Stimulated activated naive B cell treated with anti-CD40 and anti-IgM and Interleukin-4, amounts not matched to agents 10 μg/mL and 1 μg/mL and 100 μg/mL, for 72 hours (primary cell): ENCODE data around the gene LIN52.
A peak's percentile ranks its signal among the peaks of the same experiment; 100 is the strongest.

Source experiments
- ATAC-seq, 2 donors: fragments of 150-1000 bp; cut with Tn5 transposase; replicated peaks; 2 replicates each; pipeline ENCODE4 v1.10.0; 2021; ENCODE audit warnings: moderate library complexity in 1 of 2
- DNase-seq: peaks from one replicate; pipeline ENCODE4 v3.0.0; 2021
- H3K27ac Mint-ChIP-seq: one replicate; pipeline ENCODE4 v1.8.0; 2022; ENCODE audit warnings: mild to moderate bottlenecking, mixed read lengths
- H3K27me3 Mint-ChIP-seq, 2 donors: one replicate each; pipeline ENCODE4 v1.8.0; 2022; ENCODE audit warnings: mixed read lengths in 2 of 2
- H3K36me3 Mint-ChIP-seq, 2 donors: one replicate each; pipeline ENCODE4 v1.8.0; 2022; ENCODE audit warnings: mixed read lengths in 2 of 2, mild to moderate bottlenecking in 1 of 2
- H3K4me1 Mint-ChIP-seq, 2 donors: one replicate each; pipeline ENCODE4 v1.8.0; 2022; ENCODE audit warnings: mixed read lengths in 2 of 2, mild to moderate bottlenecking in 1 of 2
- H3K4me3 Mint-ChIP-seq, 2 donors: one replicate each; pipeline ENCODE4 v1.8.0; 2022; ENCODE audit warnings: mild to moderate bottlenecking in 2 of 2, mixed read lengths in 2 of 2, moderate library complexity in 1 of 2
- H3K9me3 Mint-ChIP-seq, 2 donors: one replicate each; pipeline ENCODE4 v1.8.0; 2022; ENCODE audit warnings: mixed read lengths in 2 of 2, mild to moderate bottlenecking in 1 of 2

LIN52 gene

DNA sequence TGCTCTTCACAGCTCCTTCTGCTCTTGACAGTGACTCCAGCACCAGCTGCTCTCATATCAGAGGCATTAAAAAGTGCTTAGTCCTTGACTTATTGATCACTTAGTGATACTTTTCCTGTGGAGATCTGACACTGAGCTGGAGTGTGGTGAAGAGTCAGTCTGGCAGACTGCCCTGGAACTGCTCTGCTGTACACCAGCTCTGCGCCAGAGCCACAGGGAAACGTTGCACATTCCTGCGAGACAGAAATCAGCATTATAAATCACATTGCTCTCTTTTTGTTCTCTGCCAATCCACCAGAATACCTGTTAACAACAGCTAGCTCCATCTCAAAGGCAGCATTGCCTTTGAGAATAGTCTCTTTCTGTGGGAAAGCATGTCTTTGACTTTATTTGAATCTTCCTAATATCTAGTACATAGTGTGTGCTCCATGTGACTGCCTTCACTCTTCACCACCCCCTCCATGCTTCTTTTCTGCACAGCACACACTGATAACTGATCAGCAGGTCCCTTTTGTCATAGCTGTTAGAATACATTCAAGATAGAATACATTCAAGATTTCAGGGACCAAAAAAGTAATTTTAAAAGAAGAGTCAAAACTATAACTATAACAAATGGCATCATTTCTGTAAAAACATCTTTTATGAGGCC, 106.3 kb downstream of the LIN52 start:
- Mint-ChIP-seq H3K4me1 (no peaks in the 10 kb centered on the region), H3K36me3 (peaks cover 3 to 7% of the 10 kb centered on the region in 2 donors), H3K4me3 (no peak overlapping the region)

DNA sequence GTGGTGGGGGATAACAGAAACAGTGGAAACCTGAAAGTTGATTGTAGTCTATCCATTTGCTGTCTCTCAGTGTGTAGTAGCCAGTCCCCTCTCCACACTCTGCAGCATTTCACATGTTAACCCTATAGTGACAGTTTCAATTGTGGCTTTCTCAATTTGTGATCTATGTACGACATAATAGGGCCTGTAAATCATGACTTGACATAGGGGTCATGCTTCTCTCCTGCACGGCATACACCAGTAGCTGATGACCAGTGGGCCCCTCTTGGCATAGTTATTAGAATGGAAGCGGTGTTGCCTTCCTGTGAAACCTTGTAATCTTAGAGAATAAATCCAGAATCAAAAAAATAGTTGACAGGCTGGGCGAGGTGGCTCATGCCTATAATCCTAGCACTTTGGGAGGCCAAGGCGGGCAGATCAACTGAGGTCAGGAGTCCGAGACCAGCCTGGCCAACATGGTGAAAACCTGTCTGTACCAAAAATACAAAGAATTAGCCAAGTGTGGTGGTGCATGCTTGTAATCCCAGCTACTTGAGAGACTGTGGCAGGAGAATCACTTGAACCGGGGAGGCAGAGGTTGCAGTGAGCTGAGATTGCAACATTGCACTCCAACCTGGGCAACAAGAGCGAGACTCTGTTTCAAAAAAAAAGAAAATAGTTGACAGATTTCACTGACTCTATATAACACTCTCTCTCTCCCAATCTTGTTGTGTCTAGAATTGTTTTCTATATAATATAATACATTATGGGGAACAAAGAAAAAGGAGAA, 109.9 kb downstream of the LIN52 start:
- H3K36me3 Mint-ChIP-seq = peaks cover 14 to 18% of the 10 kb centered on the region in 2 donors
- H3K4me1 Mint-ChIP-seq = no peaks in the 10 kb centered on the region
- H3K27me3 Mint-ChIP-seq = no peaks in the 10 kb centered on the region
- DNase-seq = no peak
- H3K27ac Mint-ChIP-seq = no peak overlapping the region
- H3K9me3 Mint-ChIP-seq = no peaks in the 10 kb centered on the region
- no peak overlapping the region for H3K4me3 Mint-ChIP-seq
- ATAC-seq = no peak

More for the DNA sequence above, 106.3 kb downstream of the LIN52 start:
- DNase-seq = no peak
- H3K27ac Mint-ChIP-seq = no peak overlapping the region
- H3K9me3 Mint-ChIP-seq = no peaks in the 10 kb centered on the region
- ATAC-seq = no peak
- no peaks in the 10 kb centered on the region for H3K27me3 Mint-ChIP-seq

DNA sequence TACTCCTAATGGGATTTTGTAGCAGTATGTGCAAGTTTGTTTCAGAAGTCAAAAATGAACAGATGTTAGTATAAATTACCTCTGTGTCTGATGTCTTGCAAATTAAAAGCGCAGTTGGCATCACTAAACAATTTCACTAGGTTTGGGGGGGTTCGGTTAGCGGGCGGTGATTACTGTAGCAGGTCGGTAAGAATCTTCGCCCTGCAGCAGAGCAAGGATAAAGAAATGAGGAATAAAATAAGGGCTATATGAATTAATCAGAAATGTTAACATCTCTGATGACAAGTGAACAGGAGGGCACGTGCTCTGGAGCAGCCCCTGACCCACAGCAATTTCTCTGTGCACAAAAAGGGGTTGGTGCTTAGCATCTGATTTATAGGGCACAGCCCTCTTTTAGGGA, 110.9 kb downstream of the LIN52 start:
- H3K9me3 Mint-ChIP-seq = no peaks in the 10 kb centered on the region
- no peak overlapping the region for H3K4me3 Mint-ChIP-seq
- no peaks in the 10 kb centered on the region for H3K27me3 Mint-ChIP-seq
- no peak overlapping the region for H3K27ac Mint-ChIP-seq
- no peaks in the 10 kb centered on the region for H3K4me1 Mint-ChIP-seq
- DNase-seq = no peak
- ATAC-seq = no peak
- peaks cover 13 to 18% of the 10 kb centered on the region in 2 donors for H3K36me3 Mint-ChIP-seq

DNA sequence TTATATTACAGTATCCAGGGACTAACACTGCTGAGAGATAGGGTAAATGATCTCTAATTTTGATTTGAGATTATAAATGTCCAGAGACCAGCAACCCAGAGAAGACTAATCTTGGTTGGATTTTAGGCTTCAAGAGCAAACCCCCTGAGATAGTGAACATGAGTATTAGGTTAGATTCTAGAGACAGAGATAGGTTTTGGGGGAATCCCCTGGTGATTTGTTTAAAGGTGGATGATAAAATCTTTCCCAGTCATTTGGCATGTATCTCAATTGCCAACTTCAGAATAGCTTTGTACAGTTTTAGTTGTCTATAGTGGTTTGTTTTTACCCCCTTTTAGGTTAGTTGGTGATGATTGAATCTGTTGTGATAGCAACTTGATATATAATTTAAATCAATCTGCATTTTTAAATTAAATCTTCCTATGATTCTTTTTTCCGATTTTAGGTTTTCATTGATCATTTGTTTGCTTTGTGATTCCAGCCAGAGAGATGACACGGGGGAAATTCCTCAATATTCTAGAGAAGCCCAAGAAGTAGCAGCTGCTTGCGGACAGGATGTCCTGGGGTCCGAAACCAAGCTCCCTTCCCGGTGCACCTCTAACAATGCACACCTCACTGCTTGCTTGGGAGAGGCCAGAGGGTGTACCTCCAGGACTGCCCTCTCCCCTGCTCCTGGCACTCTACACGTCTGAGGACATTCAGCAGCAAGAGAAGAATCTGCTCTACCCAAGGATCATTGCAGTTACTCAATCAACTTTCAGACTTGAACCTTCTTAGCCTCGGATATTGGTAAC, 113.9 kb downstream of the LIN52 start:
- no peak overlapping the region for H3K27ac Mint-ChIP-seq
- no peaks in the 10 kb centered on the region for H3K9me3 Mint-ChIP-seq
- H3K27me3 Mint-ChIP-seq = no peaks in the 10 kb centered on the region
- ATAC-seq = no peak
- peaks cover 0 to 5% of the 10 kb centered on the region in 2 donors for H3K4me1 Mint-ChIP-seq
- DNase-seq = no peak
- peaks cover 16 to 27% of the 10 kb centered on the region in 2 donors for H3K36me3 Mint-ChIP-seq
- no peak overlapping the region for H3K4me3 Mint-ChIP-seq

DNA sequence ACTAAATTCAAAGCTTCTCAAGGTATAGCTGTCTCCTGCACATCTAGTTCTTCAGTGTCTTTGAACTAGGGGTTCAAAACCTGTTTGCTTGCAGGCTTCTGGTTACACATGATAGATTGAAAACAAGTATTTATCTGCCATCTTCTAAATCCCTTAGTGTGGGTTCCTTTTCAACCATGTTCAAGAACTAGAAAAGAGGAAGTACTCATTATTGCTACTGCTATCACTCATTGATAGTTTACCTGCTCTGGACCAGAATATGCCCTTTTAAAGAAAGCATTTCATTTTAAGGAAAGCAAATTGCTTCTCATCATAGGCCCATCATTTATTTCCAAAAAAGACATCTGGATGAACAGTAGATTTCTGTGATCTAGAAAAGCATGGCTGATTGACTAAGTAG, 117.4 kb downstream of the LIN52 start:
- H3K4me3 Mint-ChIP-seq = no peak overlapping the region
- H3K27me3 Mint-ChIP-seq = no peaks in the 10 kb centered on the region
- no peaks in the 10 kb centered on the region for H3K9me3 Mint-ChIP-seq
- peaks cover 0 to 5% of the 10 kb centered on the region in 2 donors for H3K4me1 Mint-ChIP-seq
- H3K36me3 Mint-ChIP-seq = peaks cover 13 to 33% of the 10 kb centered on the region in 2 donors
- no peak for DNase-seq
- H3K27ac Mint-ChIP-seq = no peak overlapping the region
- peak; percentile 69 to 80 for ATAC-seq

DNA sequence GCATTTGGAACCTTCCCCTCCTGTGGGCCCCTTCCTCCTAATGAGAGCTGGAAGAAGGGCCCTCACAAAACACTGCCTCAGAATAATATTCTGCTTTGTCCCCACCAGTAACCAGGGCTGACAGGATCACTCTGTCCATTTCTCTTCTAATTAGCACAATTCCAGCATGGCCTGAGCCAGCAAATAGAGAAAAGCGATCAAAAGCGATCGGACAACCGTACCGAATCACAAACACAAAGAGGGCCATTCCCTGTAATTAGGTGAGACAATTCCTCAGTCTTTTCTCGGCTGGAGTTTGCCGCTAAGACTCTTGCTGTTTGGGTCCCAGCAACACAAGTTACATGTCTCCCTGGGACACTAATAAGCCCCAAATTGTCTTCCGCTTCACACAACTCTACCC, 118.9 kb downstream of the LIN52 start:
- Mint-ChIP-seq H3K4me1 (peaks cover 0 to 5% of the 10 kb centered on the region in 2 donors), H3K9me3 (no peaks in the 10 kb centered on the region), H3K4me3 (no peak overlapping the region), H3K27me3 (peaks cover 0 to 1% of the 10 kb centered on the region in 2 donors), H3K36me3 (peaks cover 12 to 30% of the 10 kb centered on the region in 2 donors), H3K27ac (no peak overlapping the region)
- no peak for ATAC-seq
- DNase-seq = no peak

DNA sequence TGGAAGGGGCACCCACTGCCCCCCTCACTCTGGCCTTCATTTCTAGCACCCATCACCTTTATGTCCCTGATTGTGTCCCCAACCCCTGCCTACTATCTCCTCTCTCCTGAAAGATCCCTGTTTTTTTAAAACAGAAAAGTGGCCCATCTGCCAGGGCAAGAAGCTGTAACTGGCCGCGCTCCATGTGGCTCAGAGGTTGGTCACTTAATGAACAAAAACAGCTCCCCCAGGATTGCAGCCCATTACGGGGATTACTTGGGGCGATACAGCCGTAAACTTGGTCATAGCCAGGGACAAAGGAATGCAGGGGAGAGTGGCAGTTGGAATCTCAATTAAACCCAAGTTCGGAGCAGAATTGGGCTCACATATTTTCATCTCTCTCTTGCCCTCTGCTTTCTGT, 119.7 kb downstream of the LIN52 start:
- Mint-ChIP-seq H3K27ac (no peak overlapping the region), H3K4me3 (no peak overlapping the region), H3K4me1 (peaks cover 0 to 5% of the 10 kb centered on the region in 2 donors), H3K36me3 (peaks cover 6 to 22% of the 10 kb centered on the region in 2 donors), H3K27me3 (peaks cover 0 to 8% of the 10 kb centered on the region in 2 donors), H3K9me3 (no peaks in the 10 kb centered on the region)
- no peak for ATAC-seq
- no peak for DNase-seq

DNA sequence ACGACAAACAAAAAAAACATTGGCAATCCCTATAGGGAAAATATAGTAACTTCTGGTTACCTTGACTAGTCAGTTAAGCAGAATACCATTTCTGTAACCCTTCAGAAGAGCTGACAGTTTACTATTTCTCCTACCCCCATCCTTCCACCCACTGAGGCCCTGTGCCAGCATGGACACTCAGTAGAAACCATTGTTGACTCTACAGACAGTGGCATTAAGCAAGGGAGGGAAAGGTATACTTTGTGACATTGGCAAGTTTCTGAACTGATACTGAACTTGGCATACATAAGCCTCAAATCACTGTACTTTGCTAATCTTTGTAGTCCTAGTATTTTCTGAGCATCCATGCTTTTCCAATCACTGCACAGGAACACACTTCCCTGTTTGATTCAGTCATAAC, 121.1 kb downstream of the LIN52 start:
- peaks cover 0 to 5% of the 10 kb centered on the region in 2 donors for H3K4me1 Mint-ChIP-seq
- no peaks in the 10 kb centered on the region for H3K9me3 Mint-ChIP-seq
- ATAC-seq (no peak), DNase-seq (no peak)
- no peak overlapping the region for H3K4me3 Mint-ChIP-seq
- peaks cover 0 to 8% of the 10 kb centered on the region in 2 donors for H3K27me3 Mint-ChIP-seq
- H3K36me3 Mint-ChIP-seq = peaks cover 2 to 22% of the 10 kb centered on the region in 2 donors
- H3K27ac Mint-ChIP-seq = no peak overlapping the region

DNA sequence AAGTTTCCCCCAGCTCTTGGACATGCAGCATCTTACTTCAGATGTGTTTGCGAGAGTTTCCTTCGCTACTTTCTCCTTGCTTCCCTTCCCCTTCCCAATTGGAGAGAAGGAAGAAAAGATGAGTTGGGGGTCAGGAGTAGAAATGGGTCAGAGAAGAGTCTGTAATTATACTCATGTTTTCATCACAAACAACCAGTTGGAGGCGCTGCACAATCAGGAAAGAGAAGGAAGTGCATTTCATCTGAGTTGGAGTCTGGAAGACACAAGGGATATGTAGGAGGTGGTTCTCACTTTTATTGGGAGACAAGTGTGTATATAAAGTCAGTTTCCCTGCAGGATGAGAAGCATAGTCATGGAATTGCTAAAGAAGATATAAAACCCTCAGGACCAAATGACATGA, 123.2 kb downstream of the LIN52 start:
- no peaks in the 10 kb centered on the region for H3K9me3 Mint-ChIP-seq
- H3K27me3 Mint-ChIP-seq = peaks cover 0 to 8% of the 10 kb centered on the region in 2 donors
- DNase-seq = no peak
- ATAC-seq = no peak
- no peaks in the 10 kb centered on the region for H3K4me1 Mint-ChIP-seq
- H3K4me3 Mint-ChIP-seq = no peak overlapping the region
- peaks cover 2 to 13% of the 10 kb centered on the region in 2 donors for H3K36me3 Mint-ChIP-seq
- no peak overlapping the region for H3K27ac Mint-ChIP-seq

DNA sequence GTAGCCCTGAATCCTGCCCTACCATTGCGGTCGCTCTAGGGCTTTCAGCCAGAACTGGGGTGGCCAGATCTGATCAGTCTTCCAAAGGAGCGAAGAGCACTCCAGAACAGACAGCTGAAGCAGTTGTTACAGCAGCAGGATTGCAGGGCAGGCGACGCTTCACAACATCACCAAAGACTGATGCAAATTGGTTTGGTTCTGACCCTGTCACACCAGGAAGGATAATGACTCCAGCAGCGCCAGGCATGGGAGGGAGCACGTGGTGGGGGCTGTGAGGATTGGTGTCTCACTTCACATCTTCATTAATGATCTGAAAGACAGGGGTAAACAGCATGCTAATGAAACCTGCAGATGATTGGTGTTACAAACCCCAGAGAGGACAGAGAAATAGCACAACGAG, 123.9 kb downstream of the LIN52 start:
- H3K36me3 Mint-ChIP-seq = peaks cover 0 to 6% of the 10 kb centered on the region in 2 donors
- no peak overlapping the region for H3K27ac Mint-ChIP-seq
- H3K4me3 Mint-ChIP-seq = no peak overlapping the region
- no peak for DNase-seq
- peaks cover 0 to 8% of the 10 kb centered on the region in 2 donors for H3K27me3 Mint-ChIP-seq
- H3K9me3 Mint-ChIP-seq = no peaks in the 10 kb centered on the region
- no peaks in the 10 kb centered on the region for H3K4me1 Mint-ChIP-seq
- ATAC-seq = no peak

DNA sequence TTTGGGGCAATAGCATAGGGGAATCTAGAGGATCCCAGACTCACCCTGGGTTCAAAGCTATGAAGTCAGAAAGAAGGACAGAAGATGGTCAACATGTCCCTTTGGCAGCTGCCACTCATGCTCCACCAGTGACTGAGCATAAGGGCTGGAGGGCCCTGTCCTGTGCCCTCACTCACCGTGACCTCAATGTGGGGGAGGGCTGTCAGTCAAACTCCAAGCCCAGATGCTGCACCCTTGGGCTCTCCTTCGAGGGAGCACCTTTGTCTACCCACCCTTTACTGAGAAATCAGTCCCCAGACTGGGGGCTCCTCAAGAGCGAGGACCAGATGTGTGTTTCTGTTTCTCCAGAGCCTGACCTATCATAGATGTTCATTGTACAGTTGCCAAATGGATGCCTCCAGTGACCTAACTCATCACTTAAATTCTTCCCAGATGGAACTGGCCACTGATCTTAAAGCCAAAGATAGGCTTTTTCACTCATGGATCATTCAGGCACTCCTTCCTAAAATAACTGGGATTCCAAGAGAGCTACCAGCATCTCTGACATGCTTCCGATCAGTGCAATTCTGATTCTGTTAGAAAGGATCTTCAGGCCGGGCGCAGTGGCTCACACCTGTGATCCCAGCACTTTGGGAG, 127.3 kb downstream of the LIN52 start:
- no peaks in the 10 kb centered on the region for H3K4me1 Mint-ChIP-seq
- no peak overlapping the region for H3K27ac Mint-ChIP-seq
- H3K9me3 Mint-ChIP-seq = no peaks in the 10 kb centered on the region
- H3K27me3 Mint-ChIP-seq = peaks cover 4 to 24% of the 10 kb centered on the region in 2 donors
- no peak overlapping the region for H3K4me3 Mint-ChIP-seq
- DNase-seq = no peak
- no peaks in the 10 kb centered on the region for H3K36me3 Mint-ChIP-seq
- no peak for ATAC-seq

DNA sequence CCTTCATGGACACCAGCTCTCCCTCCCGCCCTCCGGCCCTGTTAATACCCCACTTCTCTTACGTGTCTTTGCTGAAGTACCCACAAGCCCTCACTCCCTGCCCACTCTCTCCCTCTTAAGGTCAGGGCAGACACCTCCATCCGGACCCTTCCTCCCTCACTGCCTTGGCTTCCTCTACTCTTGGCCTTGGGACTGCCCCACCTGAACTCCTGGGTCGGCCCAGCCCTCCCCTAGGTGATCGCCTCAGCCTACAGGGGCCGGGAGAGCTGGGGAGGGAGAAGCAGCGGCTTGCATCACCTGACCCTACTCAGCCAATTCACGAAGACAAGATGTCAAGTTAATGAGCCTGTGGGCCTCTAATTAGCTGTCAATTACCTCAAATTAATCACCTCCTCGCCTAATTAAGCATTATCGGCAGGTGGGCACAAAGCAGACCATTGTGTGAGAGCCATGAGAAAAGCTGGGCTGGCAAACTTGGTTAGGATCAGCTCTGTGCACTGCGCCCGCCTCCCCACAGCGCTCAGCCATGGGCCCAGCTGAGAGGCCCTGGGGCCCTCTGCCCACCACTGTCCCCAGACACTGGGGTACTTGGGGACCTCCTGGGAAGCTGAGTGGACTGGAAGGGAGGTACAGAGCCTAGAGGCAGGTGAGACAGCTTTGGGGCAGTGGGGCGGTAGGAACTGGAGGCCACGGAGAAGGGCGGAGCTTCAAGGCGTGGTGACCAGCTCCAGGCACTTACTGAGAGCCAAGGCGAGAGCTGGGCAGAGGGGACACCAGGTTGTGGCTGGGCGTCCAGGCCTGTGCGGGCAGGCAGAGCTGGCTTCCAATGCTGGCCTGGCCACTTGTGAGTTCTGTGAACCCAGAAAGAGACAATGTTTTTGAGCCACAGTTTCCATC, 129.4 kb downstream of the LIN52 start:
- Mint-ChIP-seq H3K4me3 (no peak overlapping the region), H3K27ac (no peak overlapping the region), H3K9me3 (no peaks in the 10 kb centered on the region), H3K27me3 (peaks cover 13 to 34% of the 10 kb centered on the region in 2 donors), H3K36me3 (no peaks in the 10 kb centered on the region), H3K4me1 (peaks cover 0 to 3% of the 10 kb centered on the region in 2 donors)
- ATAC-seq (no peak), DNase-seq (no peak)

DNA sequence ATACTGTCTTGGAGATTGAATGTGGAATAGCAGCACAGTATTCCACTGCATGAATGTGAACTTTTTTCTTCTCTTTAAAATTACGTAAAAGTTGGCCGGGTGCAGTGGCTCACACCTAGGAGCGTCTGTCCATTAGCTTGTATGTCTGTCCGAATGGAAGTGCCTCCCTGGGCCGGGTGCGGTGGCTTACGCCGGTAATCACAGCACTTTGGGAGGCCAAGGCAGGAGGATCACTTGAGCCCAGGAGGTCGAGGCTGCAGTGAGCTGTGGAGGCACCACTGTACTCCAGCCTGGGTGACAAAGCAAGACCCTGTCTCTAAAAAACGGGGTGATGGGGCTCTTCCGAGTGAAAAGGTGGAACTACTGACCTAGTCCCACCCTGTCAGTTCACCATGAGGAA, 131.9 kb downstream of the LIN52 start:
- Mint-ChIP-seq H3K4me1 (peaks cover 0 to 3% of the 10 kb centered on the region in 2 donors), H3K36me3 (no peaks in the 10 kb centered on the region), H3K9me3 (no peaks in the 10 kb centered on the region), H3K27ac (no peak overlapping the region), H3K27me3 (peaks cover 23 to 52% of the 10 kb centered on the region in 2 donors), H3K4me3 (no peak overlapping the region)
- DNase-seq (no peak), ATAC-seq (no peak)
